ENCODE measurements around the gene PSMG4.

Gene PSMG4

GRCh38 chr6:3312604-3313231, 54.0 kb downstream of the PSMG4 start:
- DNase-seq = no peak

- DNase-seq = no peak
Measured at GRCh38 chr6:3314176-3314575, 55.4 kb downstream of the PSMG4 start.

- DNase-seq = no peak
Measured at GRCh38 chr6:3314621-3315467, 56.1 kb downstream of the PSMG4 start.

GRCh38 chr6:3315841-3316240, 57.1 kb downstream of the PSMG4 start:
- DNase-seq = no peak

- DNase-seq = no peak
Measured at GRCh38 chr6:3316331-3316730, 57.6 kb downstream of the PSMG4 start.

GRCh38 chr6:3316818-3317217, 58.1 kb downstream of the PSMG4 start:
- DNase-seq = no peak

Data from bone marrow (tissue), 2 donors.